HG03108 (cell line): ENCODE data around the gene TBPL2.
"Not testable (repeated sequence)": the region's sequence is repeated elsewhere in the genome, so short reads cannot be mapped to it uniquely, and the experiment has no call there.

Experiments used
- ATAC-seq: cut with Tn5 transposase; IDR thresholded peaks from one replicate; pipeline ENCODE4 v1.9.1; 2021; ENCODE audit warnings: moderate library complexity; ENCODE audit not compliant: unreplicated experiment

Gene TBPL2

DNA sequence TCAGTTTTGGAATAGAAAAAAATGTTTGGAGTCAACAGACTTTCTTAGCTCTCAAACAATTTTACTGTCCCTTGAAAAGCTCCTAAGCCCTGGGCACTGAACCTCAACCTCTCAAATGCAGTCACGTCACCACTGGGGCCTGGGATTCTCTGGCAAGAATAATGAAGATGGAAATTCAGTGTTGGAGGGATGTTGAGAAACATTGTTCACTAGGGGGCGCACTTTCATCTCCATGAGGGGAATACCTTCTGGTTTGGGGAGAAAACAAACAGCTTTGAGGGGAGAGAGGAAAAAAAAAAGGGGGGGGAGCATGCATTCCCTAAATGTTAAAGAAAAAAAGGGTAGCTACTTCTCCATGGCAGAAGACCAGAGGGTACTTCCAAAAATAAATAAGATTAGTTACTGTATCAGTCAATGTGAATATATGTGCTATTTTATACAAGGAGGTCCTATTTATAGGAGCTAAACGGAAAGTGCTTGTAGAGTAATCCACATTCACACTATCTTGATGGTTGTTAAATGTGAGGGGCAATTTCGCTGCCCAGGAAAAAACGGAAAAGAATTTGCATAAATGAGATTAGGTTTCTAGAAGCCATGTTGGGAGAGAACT lies 5.8 kb upstream of the TBPL2 start:
- ATAC-seq = no peak

DNA sequence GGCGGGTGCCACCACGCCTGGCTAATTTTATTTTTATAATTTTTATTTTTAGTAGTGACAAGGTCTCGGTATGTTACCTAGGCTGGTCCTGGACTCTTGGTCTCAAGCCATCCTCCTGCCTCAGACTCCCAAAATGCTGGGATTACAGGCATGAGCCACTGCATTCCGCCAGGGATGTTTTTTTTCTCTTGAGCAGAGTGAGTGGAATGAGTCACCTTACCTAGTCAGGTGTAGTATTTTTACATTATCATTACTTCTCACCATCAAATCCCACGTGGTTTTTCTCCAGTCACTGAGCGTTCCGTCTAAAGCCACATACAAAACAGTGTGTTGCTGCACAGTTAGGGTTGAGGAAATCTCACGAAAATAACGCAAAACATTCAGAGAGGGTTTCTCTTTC lies 870 bp upstream of the TBPL2 start:
- no peak for ATAC-seq

DNA sequence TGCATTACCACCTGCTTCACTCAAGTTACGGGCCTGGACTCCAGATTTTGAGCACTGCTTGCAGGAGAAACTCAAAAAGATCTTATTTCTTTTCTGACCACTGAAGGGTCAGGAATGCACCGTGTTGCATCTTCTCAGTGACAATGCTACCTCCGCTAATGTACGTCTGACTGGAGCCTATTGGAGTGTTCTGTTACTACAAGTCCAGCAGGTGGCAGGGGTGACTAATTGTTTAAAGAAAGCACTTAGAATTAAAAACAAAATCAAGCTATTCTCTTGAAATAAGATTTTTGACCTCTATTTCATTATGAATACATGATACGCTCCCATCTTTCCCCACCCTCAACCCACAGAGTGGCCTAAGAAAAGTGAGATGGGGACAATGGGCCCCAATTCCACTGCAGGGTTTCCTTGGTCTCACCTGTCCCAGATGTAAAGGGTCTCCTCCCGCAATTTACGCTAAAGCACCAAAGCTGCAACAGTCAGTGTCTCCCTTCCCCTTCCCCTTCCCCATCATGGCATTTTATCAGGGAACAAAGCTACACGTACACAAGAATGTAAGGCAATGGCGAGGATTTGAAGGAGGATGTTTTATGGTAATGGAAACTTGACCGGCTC lies 2.2 kb downstream of the TBPL2 start:
- ATAC-seq = no peak

DNA sequence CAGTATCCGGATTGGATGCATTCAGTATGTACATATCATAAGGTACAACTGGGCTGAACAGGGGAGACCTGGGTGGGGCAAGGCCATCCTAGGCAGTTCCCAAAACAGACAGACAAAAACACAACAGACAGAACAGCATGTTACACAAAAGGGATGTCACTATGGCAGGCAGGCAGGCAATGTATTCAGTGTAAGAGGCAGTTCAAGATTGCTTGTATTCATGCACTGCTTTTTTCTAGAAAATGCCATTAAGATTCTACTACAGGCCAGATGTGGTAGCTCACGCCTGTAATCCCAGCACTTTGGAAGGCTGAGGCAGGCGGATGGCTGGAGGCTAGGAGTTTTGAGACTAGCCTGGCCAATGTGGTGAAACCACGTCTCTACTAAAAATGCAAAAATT lies 3.5 kb downstream of the TBPL2 start:
- no peak for ATAC-seq

DNA sequence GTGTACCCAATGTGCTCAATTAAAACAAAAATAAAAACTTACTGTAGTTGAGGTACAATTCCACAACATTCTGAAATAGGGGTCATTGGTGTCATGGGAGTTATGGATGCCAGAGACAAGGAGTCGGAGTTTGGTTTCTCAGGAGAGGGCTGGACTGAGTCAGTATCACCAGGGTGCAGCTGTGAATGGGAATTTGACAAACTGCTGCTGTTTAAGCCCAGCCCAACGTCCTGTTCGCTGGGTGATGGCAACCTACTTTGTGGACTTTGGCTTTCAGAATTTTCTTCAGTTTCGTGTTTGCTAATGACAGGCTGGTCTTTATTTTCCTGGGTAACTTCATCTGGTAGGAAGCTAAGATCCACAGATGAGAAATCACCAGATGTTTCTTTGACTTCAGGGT lies 3.9 kb downstream of the TBPL2 start:
- ATAC-seq = no peak

DNA sequence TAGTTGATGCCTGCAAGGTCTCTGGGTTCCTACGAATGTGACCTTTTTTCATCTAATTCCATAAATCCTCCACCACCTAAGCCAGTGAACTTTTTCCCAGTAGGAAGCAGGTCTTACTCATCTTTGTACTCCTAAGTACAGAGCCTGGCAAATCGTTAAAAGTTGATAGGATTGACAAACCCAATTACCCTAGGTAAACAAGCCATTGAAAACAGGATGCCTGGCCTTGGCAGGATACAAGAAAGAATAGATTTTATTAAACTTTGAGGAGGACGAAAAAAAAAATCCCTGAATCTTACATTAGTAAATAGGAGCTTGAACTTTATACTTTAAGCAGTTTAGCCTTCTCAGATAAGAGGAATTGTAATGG lies 5.6 kb downstream of the TBPL2 start:
- ATAC-seq = no peak

DNA sequence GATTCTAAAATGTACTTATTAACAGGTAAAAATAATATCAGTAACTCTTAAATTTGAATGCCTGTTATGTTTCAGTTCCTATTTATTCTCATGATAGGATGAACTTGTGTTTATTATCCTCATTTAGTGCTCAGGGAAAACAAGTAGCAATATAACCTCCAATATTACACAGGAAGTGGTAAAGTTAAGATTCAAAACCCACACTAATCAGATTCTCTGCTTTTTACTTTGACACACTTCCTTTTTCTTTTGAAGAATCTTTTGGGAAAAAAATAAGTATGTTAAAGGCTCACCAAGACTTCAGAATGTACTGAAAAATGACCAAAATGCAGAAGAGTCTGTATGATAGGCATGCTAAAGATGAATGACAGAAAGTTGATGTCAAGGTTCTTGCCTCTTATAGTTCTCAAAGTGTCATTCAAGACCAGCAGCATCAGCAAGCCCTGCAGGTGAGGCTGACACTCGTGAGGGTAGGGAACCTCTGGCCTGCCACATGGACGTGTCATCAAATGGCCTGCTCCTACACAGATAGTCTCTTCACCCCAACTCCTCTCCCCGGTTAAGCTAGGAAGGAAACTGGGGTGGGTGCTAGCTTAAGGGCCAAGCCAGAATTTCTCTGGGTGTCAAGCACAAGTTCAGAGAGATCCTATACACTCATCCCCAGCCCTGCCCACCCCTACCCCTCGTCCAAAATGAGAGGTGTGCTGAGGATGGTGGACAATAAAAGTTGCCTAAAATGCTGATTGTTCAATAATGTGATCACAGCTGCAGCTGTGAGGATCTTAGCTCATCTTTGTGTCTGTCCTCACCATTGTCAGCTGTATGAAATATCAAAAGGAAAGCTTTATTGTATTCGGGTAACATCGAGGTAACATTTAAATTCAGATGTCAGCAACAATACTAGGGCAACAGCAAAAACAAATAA lies 6.3 kb downstream of the TBPL2 start:
- no peak for ATAC-seq

DNA sequence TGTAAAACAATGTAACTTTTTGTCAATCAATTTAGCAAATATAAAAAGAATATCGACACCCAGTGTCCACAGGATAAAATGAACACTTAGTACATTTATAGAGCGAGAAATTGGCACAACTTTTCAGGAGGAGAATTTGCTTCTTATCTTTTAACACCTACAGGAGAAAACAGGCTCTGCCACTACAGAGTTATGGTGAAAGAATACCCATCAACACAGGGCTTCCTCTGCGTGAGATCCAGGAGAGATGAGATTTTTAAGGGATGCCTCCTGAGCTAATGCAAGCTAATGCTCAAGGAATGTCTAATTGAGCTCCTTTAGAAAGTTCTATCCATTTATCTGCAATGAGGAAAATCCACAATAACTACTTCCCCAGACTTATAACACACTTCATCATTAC lies 7.8 kb downstream of the TBPL2 start:
- ATAC-seq = no peak

DNA sequence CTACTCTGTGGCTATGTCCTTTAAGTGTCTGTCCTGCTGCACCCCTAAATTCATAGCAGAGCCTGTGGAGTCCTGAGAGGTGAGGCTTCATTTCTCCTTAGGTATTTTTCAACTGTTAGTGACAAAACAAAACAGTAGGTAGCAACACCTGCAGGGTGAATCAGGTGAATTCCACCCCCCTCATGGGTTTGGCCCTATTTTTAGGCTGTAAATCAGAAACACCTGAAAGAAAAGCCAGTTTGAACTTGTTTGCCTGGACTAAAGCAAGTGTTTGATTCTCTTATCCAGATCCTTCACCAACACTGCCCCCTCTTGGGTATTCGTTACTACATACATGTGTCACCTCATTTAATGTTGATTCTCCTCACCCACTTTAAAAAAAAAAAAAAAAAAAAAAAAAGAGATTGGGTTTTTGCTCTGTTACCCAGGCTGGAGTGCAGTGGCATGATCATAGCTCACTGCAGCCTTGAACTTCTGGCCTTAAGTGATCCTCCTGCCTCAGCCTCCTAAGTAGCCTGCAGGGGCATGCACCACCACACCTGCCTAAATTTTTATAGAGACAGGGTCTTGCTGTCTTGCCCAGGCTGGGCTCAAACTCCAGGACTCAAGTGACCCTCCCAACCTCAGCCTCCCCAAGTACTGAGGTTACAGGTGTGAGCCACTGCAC lies 10.3 kb downstream of the TBPL2 start:
- ATAC-seq = peak; percentile 56

DNA sequence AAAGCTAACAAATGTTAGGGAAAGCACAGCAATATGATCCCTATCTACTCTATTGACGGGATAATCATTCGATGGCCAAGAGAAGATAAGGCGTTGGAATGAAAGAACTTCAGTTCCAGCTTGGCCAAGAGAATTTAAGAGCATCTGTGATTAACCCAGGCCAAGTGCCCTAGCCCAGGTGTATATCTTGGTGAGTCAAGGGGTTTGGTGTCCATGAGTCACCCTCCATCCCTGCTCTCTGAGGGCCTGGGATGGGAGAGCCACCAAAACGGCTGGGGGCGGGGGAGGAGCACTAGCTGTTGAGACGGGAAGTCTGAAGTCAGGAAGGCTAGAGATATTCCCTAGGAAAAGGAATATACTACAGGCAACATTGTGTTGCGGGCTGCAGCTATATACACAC lies 13.0 kb downstream of the TBPL2 start:
- ATAC-seq = no peak

DNA sequence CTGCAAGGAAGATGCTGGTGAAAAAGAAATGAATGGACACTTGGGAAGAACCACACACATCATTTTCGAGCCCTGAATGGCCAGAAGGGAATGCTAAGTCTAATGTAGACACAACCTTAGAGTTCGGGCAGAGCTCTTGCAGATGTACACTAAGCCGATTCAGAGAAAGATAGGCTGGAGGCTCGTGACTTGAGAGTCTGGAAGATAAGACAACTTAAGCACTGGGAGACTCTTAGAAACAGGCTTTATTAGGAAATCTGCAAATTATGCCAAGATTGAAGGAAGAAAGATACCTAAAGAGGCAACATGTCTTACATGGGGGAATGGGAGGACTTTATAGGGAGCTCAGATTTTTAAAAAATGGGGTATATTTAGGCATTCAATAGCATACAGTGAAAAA lies 13.5 kb downstream of the TBPL2 start:
- no peak for ATAC-seq

DNA sequence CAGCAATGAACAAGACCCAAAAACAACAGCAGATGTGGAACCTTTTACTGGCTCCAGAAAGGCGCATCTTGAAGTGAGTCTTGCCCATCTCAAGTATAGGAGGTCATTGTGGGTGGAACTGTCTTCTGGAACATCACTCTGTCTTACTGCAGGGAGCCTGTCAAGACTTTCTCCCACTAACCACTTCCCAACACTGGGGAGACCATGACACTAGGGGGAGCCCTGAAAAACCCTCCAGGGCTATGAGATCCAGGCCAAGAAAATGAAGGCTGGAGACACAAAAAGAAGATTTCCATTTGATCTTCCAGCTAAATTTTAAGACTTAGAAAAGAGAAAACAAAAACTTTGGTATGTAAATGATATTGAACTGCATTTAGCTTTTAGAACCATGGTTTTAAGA lies 15.3 kb downstream of the TBPL2 start:
- ATAC-seq = no peak

DNA sequence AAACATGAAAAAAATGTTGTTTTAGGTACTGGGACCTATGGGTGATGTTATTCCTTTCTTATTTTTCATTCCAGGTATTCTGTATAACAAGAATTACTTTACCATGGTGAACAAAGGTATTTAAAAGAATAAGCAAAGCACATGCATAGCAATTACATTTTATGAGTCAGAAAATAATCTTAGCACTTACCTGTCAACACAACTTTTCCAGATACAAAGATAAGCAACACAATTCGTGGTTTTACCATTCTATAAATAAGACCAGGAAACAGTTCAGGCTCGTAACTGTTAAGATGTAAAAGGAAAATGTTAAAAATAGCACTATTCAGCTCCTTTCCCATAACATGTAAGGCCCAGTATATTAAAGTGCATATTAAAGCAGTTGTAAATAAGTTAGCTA lies 16.4 kb downstream of the TBPL2 start:
- no peak for ATAC-seq

DNA sequence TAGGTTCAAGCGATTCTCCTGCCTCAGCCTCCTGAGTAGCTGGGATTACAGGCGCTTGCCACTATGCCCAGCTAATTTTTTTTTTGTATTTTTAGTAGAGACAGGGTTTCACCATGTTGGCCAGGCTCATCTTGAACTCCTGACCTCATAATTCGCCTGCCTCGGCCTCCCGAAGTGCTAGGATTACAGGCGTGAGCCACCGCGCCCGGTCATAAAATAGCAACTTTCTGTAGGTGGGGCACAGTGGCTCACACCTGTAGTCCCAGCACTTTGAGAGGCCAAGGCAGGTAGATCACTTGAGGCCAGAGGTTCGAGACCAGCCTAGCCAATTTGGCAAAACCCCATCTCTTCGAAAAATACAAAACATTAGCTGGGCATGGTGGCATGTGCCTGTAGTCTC lies 18.1 kb downstream of the TBPL2 start:
- ATAC-seq = not testable (repeated sequence)

DNA sequence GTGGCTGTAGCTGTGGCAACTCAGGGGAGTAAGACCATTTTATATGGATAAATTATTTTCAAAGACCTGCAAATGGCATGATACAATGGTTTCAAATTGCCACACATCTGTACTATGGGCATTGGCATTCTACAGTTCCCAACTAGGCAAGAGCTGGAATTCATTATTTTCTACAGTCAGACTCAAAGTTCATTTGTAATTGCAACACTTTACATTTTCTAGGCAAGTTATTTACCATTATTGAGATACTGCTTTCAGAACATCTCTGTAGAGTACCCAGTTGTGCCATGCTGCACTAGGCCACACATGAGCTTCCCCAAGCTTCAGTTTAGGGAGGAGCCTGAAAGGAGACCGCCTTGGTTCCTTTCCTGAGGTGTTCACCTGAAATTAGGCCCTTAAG lies 20.8 kb downstream of the TBPL2 start:
- ATAC-seq = no peak

DNA sequence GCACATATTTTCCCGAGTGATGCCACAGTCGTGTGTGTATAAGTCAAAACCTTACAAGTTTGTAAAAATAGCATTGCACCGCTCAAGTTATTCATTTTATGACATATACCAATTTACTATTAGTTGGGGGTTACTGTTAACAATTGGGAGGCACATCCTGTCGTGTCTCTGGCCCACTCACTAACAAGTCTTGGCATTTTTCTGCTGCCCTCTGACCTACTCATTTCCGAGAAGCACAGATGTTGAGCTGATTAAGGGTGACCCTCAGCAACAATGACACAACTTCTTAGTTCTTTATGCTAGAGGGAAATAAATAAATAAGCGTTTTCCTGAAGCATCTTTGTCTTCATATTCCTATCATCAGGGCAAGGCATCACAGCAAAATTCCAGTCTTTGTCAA lies 22.0 kb downstream of the TBPL2 start:
- ATAC-seq = no peak

DNA sequence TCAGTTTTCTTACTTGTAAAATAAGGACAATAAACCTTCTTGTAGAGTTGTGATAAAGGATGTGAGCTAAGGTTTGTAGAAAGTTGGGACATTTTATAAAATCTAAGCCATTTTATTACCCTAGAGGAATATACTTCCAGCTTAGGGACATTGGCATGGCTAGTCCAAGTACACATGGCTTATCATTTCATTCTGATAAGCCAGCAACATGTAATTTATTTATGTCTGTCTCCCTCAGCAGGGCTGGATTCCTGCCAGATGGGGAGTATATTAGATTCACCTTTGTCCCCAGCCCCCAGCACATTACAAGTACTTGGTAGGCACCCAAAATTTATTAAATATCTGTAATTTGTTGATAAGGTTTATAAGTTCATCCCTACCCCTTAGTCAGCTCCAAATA lies 22.5 kb downstream of the TBPL2 start:
- no peak for ATAC-seq

DNA sequence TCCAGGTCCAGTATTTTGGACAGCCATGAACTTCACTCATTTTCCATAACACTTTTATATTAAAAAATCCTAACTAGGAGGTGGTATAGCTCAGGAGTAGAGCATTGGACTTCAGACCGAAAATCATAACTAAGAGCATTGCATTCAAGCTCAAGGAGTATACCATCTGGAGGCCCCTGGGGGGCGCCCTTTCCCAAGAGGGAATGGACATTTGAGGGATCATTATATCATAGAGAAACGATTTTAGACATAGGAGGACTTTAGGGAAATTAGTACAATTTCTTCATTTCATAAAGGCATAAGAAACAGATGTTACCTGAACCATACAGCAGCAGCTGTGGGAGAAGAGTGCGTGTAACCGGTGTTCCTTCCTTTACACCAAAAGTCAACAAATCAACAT lies 23.6 kb downstream of the TBPL2 start:
- no peak for ATAC-seq

DNA sequence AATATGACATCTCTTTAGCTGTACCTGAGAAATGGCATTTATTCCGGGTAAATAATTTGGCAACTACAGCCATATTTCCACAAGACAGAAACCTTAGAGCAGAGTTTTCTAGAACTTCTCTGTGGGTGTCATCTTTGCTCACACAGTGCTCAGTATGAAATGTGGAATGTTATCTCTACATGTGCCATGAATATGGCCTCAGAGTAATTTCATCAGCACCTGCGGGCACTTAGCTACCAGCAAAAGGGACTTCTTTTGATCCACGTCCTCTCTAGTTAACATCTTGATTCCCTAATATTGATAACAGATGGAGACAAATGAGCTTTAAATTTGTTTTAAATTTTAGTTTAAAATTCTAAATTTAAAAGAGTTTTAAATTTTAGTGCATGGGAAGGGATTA lies 25.9 kb downstream of the TBPL2 start:
- no peak for ATAC-seq

DNA sequence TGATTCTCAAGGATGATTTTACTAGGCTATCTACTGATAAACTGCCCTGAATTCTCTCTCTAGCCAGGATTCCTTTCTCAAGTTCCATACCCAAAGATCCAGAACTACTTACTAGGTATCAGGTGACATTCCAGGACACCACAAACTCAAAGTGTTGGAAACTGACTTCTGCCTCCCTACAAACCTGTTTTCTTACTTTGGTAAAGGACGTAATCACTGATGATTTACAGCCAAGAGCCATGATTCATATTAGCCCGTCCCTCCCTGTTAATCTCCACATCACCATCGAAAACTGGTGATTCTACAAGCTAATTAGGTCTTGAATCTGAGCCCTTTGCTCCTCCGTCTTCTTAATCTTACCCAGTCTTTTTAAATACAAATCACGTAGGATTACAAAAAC lies 27.7 kb downstream of the TBPL2 start:
- no peak for ATAC-seq
